CD4-positive, alpha-beta T cell treated with Interleukin-6 at 100 ng/mL for 8 hours (primary cell): Measurements from ENCODE around the gene FNBP1L.

Source experiments
- DNase-seq: peaks from one replicate; pipeline ENCODE4 v3.0.0-alpha.2; 2020; ENCODE audit warnings: mixed read lengths, low spot score

FNBP1L gene

GRCh38 chr1:93592551-93592949 is 144.6 kb downstream of the FNBP1L start:
- no peak for DNase-seq

DNA sequence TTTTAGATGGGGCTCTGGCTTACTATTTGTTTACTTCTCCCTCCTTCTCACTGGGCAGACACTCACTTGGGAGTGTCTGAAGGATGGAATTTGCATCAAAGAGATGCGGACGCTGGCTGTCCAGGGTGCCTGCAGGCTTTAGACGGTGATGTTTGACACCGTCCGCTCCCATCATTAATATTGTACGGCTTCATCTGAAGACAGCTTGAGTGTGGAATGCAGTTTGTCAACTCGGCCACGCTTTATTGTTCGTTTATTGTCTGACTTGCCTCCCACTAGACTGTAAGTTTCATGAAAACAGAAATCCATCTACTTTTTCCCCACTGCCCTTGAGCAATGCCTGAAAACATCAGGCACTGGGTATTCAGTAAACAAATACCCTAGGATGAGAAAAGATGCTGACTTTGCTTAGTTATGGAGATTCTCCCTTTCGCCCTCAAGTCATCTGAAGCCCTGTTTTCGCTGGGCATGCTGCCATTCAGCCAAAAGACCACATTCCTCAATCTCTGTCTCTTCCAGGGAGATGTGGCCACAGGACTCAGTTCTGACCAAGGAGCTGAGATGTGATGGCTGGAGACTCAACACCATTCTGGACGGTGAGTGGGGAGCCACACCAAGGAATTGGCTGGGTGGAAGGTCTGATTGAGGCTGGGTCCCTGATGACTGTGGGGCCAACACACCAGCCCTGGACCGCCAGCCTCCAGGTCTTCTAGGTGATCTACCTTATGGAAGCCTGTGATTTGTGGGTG is 146.1 kb downstream of the FNBP1L start:
- no peak for DNase-seq

DNA sequence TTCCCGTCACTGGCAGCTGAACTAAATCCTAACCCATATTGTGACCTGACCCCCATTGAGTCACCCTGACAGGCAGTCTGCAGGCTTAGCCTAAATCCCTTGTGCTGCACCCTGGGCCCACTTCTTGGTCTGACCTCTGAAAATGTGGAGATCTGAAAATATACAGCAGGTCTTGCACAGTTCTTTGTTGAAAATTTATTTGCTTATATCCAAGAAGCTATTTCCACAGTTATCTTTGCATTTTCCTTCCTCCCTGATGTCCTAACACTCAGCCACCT is 146.6 kb downstream of the FNBP1L start:
- no peak for DNase-seq

- no peak for DNase-seq
Observed at GRCh38 chr1:93595266-93595665, 147.3 kb downstream of the FNBP1L start.

GRCh38 chr1:93595743-93596142 is 147.8 kb downstream of the FNBP1L start:
- DNase-seq, result no peak

GRCh38 chr1:93596329-93597089 is 148.6 kb downstream of the FNBP1L start:
- no peak for DNase-seq

GRCh38 chr1:93597709-93598108 is 149.8 kb downstream of the FNBP1L start:
- DNase-seq, result no peak

DNA sequence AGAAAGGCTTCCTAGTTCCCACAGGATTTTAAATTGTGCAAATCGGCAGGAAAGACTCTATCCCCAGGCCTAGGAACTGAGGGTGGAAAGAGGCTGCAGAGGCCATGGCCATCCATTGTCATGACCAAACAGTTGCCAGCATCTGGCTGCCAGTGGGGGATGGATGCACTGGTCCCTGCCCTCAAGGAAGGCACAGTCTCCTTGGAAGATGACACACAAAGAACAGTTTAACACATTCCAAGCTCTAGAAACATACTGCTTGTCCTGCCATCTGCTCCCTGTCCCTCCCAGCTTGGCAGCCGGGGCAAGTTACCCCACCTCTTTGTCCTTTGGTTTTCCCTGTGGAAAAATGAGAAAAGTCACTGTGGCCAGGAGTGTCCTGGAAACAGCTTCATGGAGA is 150.5 kb downstream of the FNBP1L start:
- DNase-seq, result no peak

GRCh38 chr1:93598861-93599439 is 151.0 kb downstream of the FNBP1L start:
- DNase-seq, result no peak

GRCh38 chr1:93599479-93599878 is 151.6 kb downstream of the FNBP1L start:
- no peak for DNase-seq

DNA sequence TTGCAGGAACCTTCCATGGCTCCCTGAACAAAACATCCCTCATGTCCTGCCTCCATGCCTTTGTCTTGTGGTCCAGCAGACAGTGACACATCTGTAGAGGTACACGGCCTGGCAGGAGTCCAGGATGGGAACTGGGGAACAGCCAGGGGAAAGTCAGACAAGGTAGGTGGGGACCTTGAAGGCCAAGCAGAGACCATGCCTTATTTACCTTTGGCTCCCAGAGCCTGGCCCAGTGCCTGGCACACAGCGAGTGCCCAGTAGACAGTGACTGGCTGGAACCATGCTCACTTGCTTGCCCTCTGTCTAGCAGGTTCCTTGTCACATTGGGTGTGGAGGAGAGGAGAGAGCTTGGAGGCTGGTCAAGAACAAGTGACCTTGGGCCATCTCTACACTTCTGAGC is 152.7 kb downstream of the FNBP1L start:
- DNase-seq, result no peak

- no peak for DNase-seq
Observed at GRCh38 chr1:93601686-93602085, 153.8 kb downstream of the FNBP1L start.

- DNase-seq, result no peak
Observed at GRCh38 chr1:93602101-93602500, 154.2 kb downstream of the FNBP1L start.

GRCh38 chr1:93603106-93603505 is 155.2 kb downstream of the FNBP1L start:
- DNase-seq, result no peak

- no peak for DNase-seq
Observed at GRCh38 chr1:93603601-93604000, 155.7 kb downstream of the FNBP1L start.
